Activated T-cell treated with anti-CD3 and anti-CD28 coated beads, Interleukin-2, amount 50 U/mL, for 72 hours (primary cell): ENCODE results near the gene MTHFS. TPM values are rescaled to one million over a fixed set of nuclear protein-coding genes. Genes with fewer than 3 reads are reported as not detected.
"Not testable (repeated sequence)": the region's sequence is repeated elsewhere in the genome, so short reads cannot be mapped to it uniquely, and the experiment has no call there.

Experiments
- ATAC-seq, 2 donors: fragments of 150-1000 bp; cut with Tn5 transposase; replicated peaks in 1 of 2; 2 replicates each; pipeline ENCODE4 v1.10.0; 2021; ENCODE audit warnings: moderate library complexity in 2 of 2, mild to moderate bottlenecking in 1 of 2
- DNase-seq, 2 donors: peaks; one replicate each; pipeline ENCODE4 v3.0.0; 2021 to 2022; ENCODE audit warnings: mixed read lengths in 1 of 2
- H3K27ac Mint-ChIP-seq: one replicate; pipeline ENCODE4 v1.8.0; 2022; ENCODE audit warnings: mild to moderate bottlenecking, moderate library complexity, mixed read lengths
- H3K27me3 Mint-ChIP-seq: one replicate; pipeline ENCODE4 v1.8.0; 2022; ENCODE audit warnings: low read depth, mixed read lengths
- H3K36me3 Mint-ChIP-seq, 2 donors: one replicate each; pipeline ENCODE4 v1.8.0; 2022; ENCODE audit warnings: mixed read lengths in 2 of 2, mild to moderate bottlenecking in 1 of 2; ENCODE audit not compliant: insufficient read depth in 2 of 2
- H3K4me1 Mint-ChIP-seq: one replicate; pipeline ENCODE4 v1.8.0; 2022; ENCODE audit warnings: low read depth, mixed read lengths
- H3K4me3 Mint-ChIP-seq, 2 donors: one replicate each; pipeline ENCODE4 v1.8.0; 2022; ENCODE audit warnings: mild to moderate bottlenecking in 2 of 2, mixed read lengths in 2 of 2, moderate library complexity in 2 of 2
- H3K9me3 Mint-ChIP-seq, 2 donors: one replicate each; pipeline ENCODE4 v1.8.0; 2022; ENCODE audit warnings: mixed read lengths in 2 of 2
- total RNA-seq, 2 donors: library from RNA; stranded (reverse); gene quantifications; one replicate each; pipeline ENCODE4 v1.2.3, GENCODE V29; 2022

Gene MTHFS
- total RNA-seq, 2 donors from 2014 or later: 32.5 to 38.1 TPM

DNA sequence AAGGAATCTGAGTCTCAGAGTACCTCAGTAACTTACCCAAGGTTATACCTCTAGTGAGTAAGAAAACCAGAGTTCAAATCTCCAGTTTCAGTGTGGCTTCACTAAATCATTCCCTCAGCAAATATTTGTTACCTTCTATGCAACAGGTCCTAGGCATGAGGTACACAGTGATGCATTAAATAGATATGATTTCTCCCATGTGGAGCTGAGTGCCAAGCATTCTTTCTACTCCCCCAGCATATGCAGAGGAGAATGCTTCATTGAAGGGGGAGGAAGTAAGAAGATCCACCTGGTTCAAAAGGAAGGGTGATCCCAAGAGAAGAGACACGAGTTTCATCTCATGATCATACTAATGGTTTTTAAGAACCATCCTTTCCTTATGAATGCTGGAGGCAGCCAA lies 6.8 kb upstream of the MTHFS start:
- H3K27me3 Mint-ChIP-seq: no peaks in the 10 kb centered on the region
- peak overlapping the region; percentile 17 for H3K27ac Mint-ChIP-seq
- peak overlapping the region in 1 of 2 donors; percentile 0 for H3K4me3 Mint-ChIP-seq

GRCh38 chr15:79903144-79903543 lies 6.3 kb upstream of the MTHFS start:
- Mint-ChIP-seq H3K4me3 (no peak overlapping the region), H3K4me1 (peaks cover 55% of the 10 kb centered on the region), H3K36me3 (peaks cover 8 to 15% of the 10 kb centered on the region in 2 donors), H3K9me3 (no peaks in the 10 kb centered on the region), H3K27me3 (no peaks in the 10 kb centered on the region), H3K27ac (no peak overlapping the region)
- DNase-seq (no peak), ATAC-seq (peak in 1 of 2 donors; percentile 51)

More for the DNA sequence above, 6.8 kb upstream of the MTHFS start:
- DNase-seq (no peak), ATAC-seq (no peak)
- H3K9me3 Mint-ChIP-seq: no peaks in the 10 kb centered on the region
- H3K4me1 Mint-ChIP-seq: peaks cover 50% of the 10 kb centered on the region
- H3K36me3 Mint-ChIP-seq: peaks cover 8 to 15% of the 10 kb centered on the region in 2 donors

DNA sequence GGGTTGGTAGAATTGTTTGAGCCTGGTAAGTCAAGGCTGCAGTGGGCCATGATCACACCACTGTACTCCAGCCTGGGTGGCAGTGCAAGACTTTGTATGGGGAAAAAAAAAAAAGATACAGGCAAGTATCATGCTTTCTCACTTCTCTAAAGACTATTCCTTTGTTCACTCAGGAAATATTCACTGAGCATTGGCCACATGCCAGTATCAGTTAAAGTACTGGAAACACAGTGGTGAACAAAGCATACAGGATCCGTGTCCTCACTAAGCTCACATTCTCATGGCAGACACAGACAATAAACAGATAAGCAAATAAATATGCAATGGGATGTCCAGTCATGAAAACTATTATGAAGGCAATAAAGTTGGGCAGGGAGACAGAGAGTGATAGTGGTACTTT lies 5.1 kb upstream of the MTHFS start:
- no peak for ATAC-seq
- H3K9me3 Mint-ChIP-seq: no peaks in the 10 kb centered on the region
- no peak for DNase-seq
- H3K36me3 Mint-ChIP-seq: peaks cover 8 to 15% of the 10 kb centered on the region in 2 donors
- peak overlapping the region in 1 of 2 donors; percentile 18 for H3K4me3 Mint-ChIP-seq
- no peak overlapping the region for H3K27ac Mint-ChIP-seq
- no peaks in the 10 kb centered on the region for H3K27me3 Mint-ChIP-seq
- H3K4me1 Mint-ChIP-seq: peaks cover 58% of the 10 kb centered on the region

DNA sequence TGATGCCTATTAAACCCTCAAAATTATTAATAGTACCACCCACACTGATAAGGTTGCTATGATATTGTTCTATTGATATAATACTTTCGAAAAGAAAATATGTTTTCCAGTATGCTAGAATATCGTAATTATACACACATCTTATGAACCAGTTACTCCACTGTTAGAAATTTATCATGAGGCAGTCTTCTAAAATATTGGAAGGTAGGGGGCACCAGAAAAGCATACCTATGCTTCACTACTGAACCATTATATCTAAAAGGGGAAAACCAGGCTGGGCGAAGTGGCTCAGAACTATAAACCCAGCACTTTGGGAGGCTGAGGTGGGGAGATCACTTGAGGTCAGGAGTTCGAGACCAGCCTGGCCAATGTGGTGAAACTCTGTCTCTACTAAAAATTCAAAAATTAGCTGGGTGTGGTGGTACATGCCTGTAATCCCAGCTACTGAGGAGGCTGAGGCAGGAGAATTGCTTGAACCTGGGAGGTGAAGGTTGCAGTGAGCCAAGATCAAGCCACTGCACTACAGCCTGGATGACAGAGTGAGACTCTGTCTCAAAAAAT lies 4.1 kb upstream of the MTHFS start:
- H3K27ac Mint-ChIP-seq: peak overlapping the region; percentile 55
- DNase-seq, ATAC-seq, H3K27me3 Mint-ChIP-seq, H3K9me3 Mint-ChIP-seq, H3K4me3 Mint-ChIP-seq: not testable (repeated sequence)
- H3K4me1 Mint-ChIP-seq: peaks cover 60% of the 10 kb centered on the region
- H3K36me3 Mint-ChIP-seq: peaks cover 11 to 12% of the 10 kb centered on the region in 2 donors

DNA sequence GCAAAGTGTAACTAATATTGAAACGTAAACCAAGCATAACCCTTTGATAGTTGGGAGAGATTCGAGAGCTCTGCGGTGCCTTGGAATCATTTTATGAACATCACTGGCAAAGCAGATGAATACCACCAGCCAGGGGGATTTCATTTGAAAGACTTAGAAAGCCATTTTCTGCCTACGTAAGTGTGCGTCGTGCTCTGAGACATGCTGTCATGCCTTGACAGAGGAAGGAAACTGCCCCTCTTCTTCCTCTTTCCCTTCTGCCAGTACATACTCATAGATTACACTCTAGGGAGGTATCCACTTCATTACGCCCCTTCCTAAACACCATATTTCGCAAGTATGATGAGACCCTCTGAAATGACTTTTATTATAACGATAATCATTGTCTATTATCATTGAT lies 3.3 kb upstream of the MTHFS start:
- Mint-ChIP-seq H3K9me3 (peaks cover 0 to 2% of the 10 kb centered on the region in 2 donors), H3K27ac (peak overlapping the region; percentile 5), H3K4me1 (peaks cover 60% of the 10 kb centered on the region), H3K4me3 (peak overlapping the region in 1 of 2 donors; percentile 13), H3K36me3 (peaks cover 9 to 12% of the 10 kb centered on the region in 2 donors), H3K27me3 (no peaks in the 10 kb centered on the region)
- no peak for ATAC-seq
- no peak for DNase-seq

DNA sequence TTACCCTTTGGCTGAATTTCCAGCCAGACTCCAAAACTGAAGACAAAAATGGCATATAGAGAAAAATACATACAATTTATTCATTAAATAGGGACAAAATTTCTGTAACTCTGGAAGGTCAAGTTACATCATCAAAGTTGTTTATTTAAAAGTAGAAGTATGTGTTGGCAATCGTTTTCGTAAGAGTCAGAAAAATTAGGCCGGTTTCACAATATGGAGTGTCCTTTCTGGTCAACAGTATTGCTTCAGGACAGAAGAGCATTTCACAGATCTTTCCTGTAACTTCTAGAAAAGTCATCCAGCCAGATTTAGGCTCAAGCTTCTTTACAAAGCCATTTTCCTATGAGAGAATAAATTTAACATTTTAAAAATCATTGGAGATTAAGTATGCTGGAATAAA lies 2.0 kb upstream of the MTHFS start:
- not testable (repeated sequence) for ATAC-seq, H3K27me3 Mint-ChIP-seq, DNase-seq, H3K9me3 Mint-ChIP-seq
- Mint-ChIP-seq H3K27ac (peak overlapping the region; percentile 98), H3K36me3 (peaks cover 11 to 18% of the 10 kb centered on the region in 2 donors), H3K4me1 (peaks cover 64% of the 10 kb centered on the region), H3K4me3 (peak overlapping the region in 1 of 2 donors; percentile 99)

GRCh38 chr15:79898369-79898768 lies 1.6 kb upstream of the MTHFS start:
- ATAC-seq: no peak

GRCh38 chr15:79897701-79898113 lies 893 bp upstream of the MTHFS start:
- peaks cover 56% of the 10 kb centered on the region for H3K4me1 Mint-ChIP-seq
- DNase-seq (peak; percentile 24 to 26), ATAC-seq (peak; percentile 19 to 48)
- peak overlapping the region; percentile 95 to 99 for H3K4me3 Mint-ChIP-seq
- H3K9me3 Mint-ChIP-seq: peaks cover 0 to 4% of the 10 kb centered on the region in 2 donors
- H3K27ac Mint-ChIP-seq: peak overlapping the region; percentile 98
- H3K27me3 Mint-ChIP-seq: no peaks in the 10 kb centered on the region
- H3K36me3 Mint-ChIP-seq: peaks cover 10 to 17% of the 10 kb centered on the region in 2 donors

More at GRCh38 chr15:79898369-79898768, 1.6 kb upstream of the MTHFS start:
- H3K36me3 Mint-ChIP-seq: peaks cover 10 to 17% of the 10 kb centered on the region in 2 donors
- peaks cover 62% of the 10 kb centered on the region for H3K4me1 Mint-ChIP-seq
- peak overlapping the region; percentile 98 for H3K27ac Mint-ChIP-seq
- H3K27me3 Mint-ChIP-seq: no peaks in the 10 kb centered on the region
- no peak for DNase-seq
- H3K9me3 Mint-ChIP-seq: peaks cover 0 to 4% of the 10 kb centered on the region in 2 donors
- peak overlapping the region; percentile 95 to 99 for H3K4me3 Mint-ChIP-seq

- Mint-ChIP-seq H3K4me3 (peak overlapping the region; percentile 95 to 99), H3K27me3 (no peaks in the 10 kb centered on the region), H3K9me3 (peaks cover 0 to 4% of the 10 kb centered on the region in 2 donors)
Measured at GRCh38 chr15:79897380-79897678, 515 bp upstream of the MTHFS start.

GRCh38 chr15:79896131-79896633 lies 632 bp downstream of the MTHFS start:
- Mint-ChIP-seq H3K4me1 (peaks cover 60% of the 10 kb centered on the region), H3K9me3 (peaks cover 0 to 4% of the 10 kb centered on the region in 2 donors), H3K4me3 (peak overlapping the region; percentile 95 to 99), H3K27me3 (no peaks in the 10 kb centered on the region), H3K27ac (peak overlapping the region; percentile 100), H3K36me3 (peaks cover 7 to 19% of the 10 kb centered on the region in 2 donors)
- DNase-seq (no peak), ATAC-seq (peak; percentile 4)

More at GRCh38 chr15:79897380-79897678, 515 bp upstream of the MTHFS start:
- H3K27ac Mint-ChIP-seq: peak overlapping the region; percentile 98
- peaks cover 53% of the 10 kb centered on the region for H3K4me1 Mint-ChIP-seq
- DNase-seq (no peak), ATAC-seq (no peak)
- peaks cover 10 to 14% of the 10 kb centered on the region in 2 donors for H3K36me3 Mint-ChIP-seq

- no peak overlapping the region for H3K4me3 Mint-ChIP-seq
- no peaks in the 10 kb centered on the region for H3K27me3 Mint-ChIP-seq
- no peak overlapping the region for H3K27ac Mint-ChIP-seq
- H3K9me3 Mint-ChIP-seq: no peaks in the 10 kb centered on the region
- no peak for ATAC-seq
- peaks cover 21 to 43% of the 10 kb centered on the region in 2 donors for H3K36me3 Mint-ChIP-seq
- peaks cover 28% of the 10 kb centered on the region for H3K4me1 Mint-ChIP-seq
- no peak for DNase-seq
Measured at GRCh38 chr15:79887054-79887930, 9.5 kb downstream of the MTHFS start.

DNA sequence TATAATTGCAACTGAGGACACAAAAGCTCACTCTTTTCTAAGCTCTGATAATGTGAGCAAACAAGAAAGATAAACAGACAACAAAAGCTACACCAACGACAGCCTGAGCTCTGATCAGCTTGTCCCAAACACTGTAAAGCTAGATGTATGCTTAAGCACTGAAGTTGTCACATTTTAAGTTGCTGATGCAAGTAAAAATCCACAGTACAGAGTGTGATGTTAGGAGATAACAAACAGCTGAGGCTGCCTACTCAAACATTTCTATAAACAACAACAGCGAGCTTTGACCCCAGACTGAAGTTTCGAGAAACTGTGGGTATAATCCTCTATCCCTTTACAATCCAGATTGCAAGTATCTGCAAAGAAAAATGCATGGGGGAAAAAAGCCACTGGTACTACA lies 10.7 kb downstream of the MTHFS start:
- ATAC-seq: no peak
- no peak overlapping the region for H3K4me3 Mint-ChIP-seq
- no peak for DNase-seq
- H3K4me1 Mint-ChIP-seq: peaks cover 16% of the 10 kb centered on the region
- no peak overlapping the region for H3K27ac Mint-ChIP-seq
- peaks cover 25 to 45% of the 10 kb centered on the region in 2 donors for H3K36me3 Mint-ChIP-seq
- no peaks in the 10 kb centered on the region for H3K9me3 Mint-ChIP-seq
- no peaks in the 10 kb centered on the region for H3K27me3 Mint-ChIP-seq

- no peaks in the 10 kb centered on the region for H3K27me3 Mint-ChIP-seq
- DNase-seq (no peak), ATAC-seq (no peak)
- peaks cover 26 to 63% of the 10 kb centered on the region in 2 donors for H3K36me3 Mint-ChIP-seq
- H3K9me3 Mint-ChIP-seq: peaks cover 0 to 4% of the 10 kb centered on the region in 2 donors
- peaks cover 11% of the 10 kb centered on the region for H3K4me1 Mint-ChIP-seq
- H3K4me3 Mint-ChIP-seq: no peak overlapping the region
- H3K27ac Mint-ChIP-seq: peak overlapping the region; percentile 51
Measured at GRCh38 chr15:79884204-79884596, 12.6 kb downstream of the MTHFS start.
